Aorta (tissue), 5 donors: ENCODE measurements around the gene LRRN1. TPM values are rescaled to one million over a fixed set of nuclear protein-coding genes. Genes with fewer than 3 reads are reported as not detected.
"Not testable (repeated sequence)": the region's sequence is repeated elsewhere in the genome, so short reads cannot be mapped to it uniquely, and the experiment has no call there.

Experiments
- ATAC-seq: fragments of 200-7000 bp; cut with Tn5 transposase; one replicate; pipeline ENCODE4 v1.9.1; 2022; ENCODE audit warnings: moderate library complexity; ENCODE audit not compliant: low FRiP score
- DNase-seq, 2 donors: peaks; one replicate each; pipeline ENCODE4 v3.0.0-alpha.2; 2020
- H3K27ac ChIP-seq, 2 donors: one replicate each; pipeline ENCODE4 v1.5.1; 2013; ENCODE audit warnings: low read length in 2 of 2, mild to moderate bottlenecking in 2 of 2, moderate library complexity in 2 of 2, control low read depth in 1 of 2, inconsistent platforms in 1 of 2, low read depth in 1 of 2
- H3K27me3 ChIP-seq, 2 donors: one replicate each; pipeline ENCODE4 v1.6.1; 2013; ENCODE audit warnings: control low read depth in 1 of 2, low read length in 1 of 2, mild to moderate bottlenecking in 1 of 2, moderate library complexity in 1 of 2; ENCODE audit not compliant: insufficient read depth in 2 of 2, control insufficient read depth in 1 of 2
- H3K36me3 ChIP-seq, 2 donors: one replicate each; pipeline ENCODE4 v1.6.1; 2013; ENCODE audit warnings: control low read depth in 1 of 2, low read length in 1 of 2, mild to moderate bottlenecking in 1 of 2; ENCODE audit not compliant: insufficient read depth in 2 of 2, control insufficient read depth in 1 of 2
- H3K4me1 ChIP-seq, 2 donors: one replicate each; pipeline ENCODE4 v1.6.1; 2013; ENCODE audit warnings: low read length in 2 of 2, control low read depth in 1 of 2, mild to moderate bottlenecking in 1 of 2, moderate library complexity in 1 of 2; ENCODE audit not compliant: insufficient read depth in 2 of 2, control insufficient read depth in 1 of 2
- H3K4me3 ChIP-seq, 2 donors: one replicate each; pipeline ENCODE4 v1.5.1; 2013; ENCODE audit warnings: low read length in 2 of 2, control low read depth in 1 of 2, mild to moderate bottlenecking in 1 of 2
- H3K9me3 ChIP-seq: one replicate; pipeline ENCODE4 v1.6.1; 2013; ENCODE audit warnings: mild to moderate bottlenecking, low read length; ENCODE audit not compliant: control insufficient read depth
- WGBS, 2 donors: extraction: QIAGEN DNeasy Blood & Tissue Kit; methylation state at CpG; one replicate each; pipeline ENCODE4 v1.1.7; 2013; 5-methylcytosine and 5-hydroxymethylcytosine counted together
- intact Hi-C, 2 donors: fragments of 100-400 bp; cut with DNase I; formaldehyde crosslinking; loops; one replicate each; pipeline versions ENCODE4 v1.14.2 to v1.15.0; 2022
- polyA plus RNA-seq, 2 donors: library from polyadenylated mRNA; stranded (reverse); fragments of 200-250 nt; gene quantifications; one replicate each; pipeline ENCODE4 v1.2.3, GENCODE V29; 2013
- total RNA-seq, 2 donors: library from RNA; stranded (reverse); fragmentation: NEBNext Ultra II Directional; extraction: Animal tissue kit (Norgen Biotek cat#: 25700); gene quantifications; one replicate each; pipeline ENCODE4 v1.2.1, GENCODE V29; 2021
- donor health status: healthy with polysubstance abuse.
- donor health status: Bipolar disorder and iron deficiency.
- donor health status: DM: no; HTN: no; CAD: no.
- donor health status: DM: no; HTN: no; CAD: no.
- donor health status: DM: yes; HTN: yes; CAD: no.

LRRN1 gene
- total and polyA plus RNA-seq, 4 donors = 0.31 to 6.6 (median 2.6) TPM

GRCh38 chr3:3848923-3849275, 49.7 kb downstream of the LRRN1 start:
- H3K27ac ChIP-seq = no peak overlapping the region
- H3K36me3 ChIP-seq = peaks cover 2 to 3% of the 10 kb centered on the region in 2 donors
- no peak overlapping the region for H3K4me3 ChIP-seq
- WGBS, 2 donors = 74 to 81% methylated on average over 8 of the region's 8 CpGs
- no peak for DNase-seq
- no peaks in the 10 kb centered on the region for H3K9me3 ChIP-seq
- H3K27me3 ChIP-seq = no peaks in the 10 kb centered on the region
- intact Hi-C loops = no loop called here
- no peaks in the 10 kb centered on the region for H3K4me1 ChIP-seq
- ATAC-seq = no peak

GRCh38 chr3:3851621-3852323, 52.5 kb downstream of the LRRN1 start:
- no peak for ATAC-seq
- WGBS, 2 donors = 95% methylated on average over 4 of the region's 4 CpGs

GRCh38 chr3:3853544-3853943, 54.3 kb downstream of the LRRN1 start:
- H3K4me3 ChIP-seq = no peak overlapping the region
- no peak for DNase-seq
- H3K27ac ChIP-seq = no peak overlapping the region
- no peaks in the 10 kb centered on the region for H3K27me3 ChIP-seq
- intact Hi-C loops = no loop called here
- ATAC-seq = no peak
- no peaks in the 10 kb centered on the region for H3K9me3 ChIP-seq
- WGBS, 2 donors = 93 to 95% methylated on average over 1 of the region's 1 CpG
- H3K4me1 ChIP-seq = no peaks in the 10 kb centered on the region
- no peaks in the 10 kb centered on the region for H3K36me3 ChIP-seq

More at GRCh38 chr3:3851621-3852323, 52.5 kb downstream of the LRRN1 start:
- Histone ChIP-seq H3K4me1 (no peaks in the 10 kb centered on the region), H3K27me3 (no peaks in the 10 kb centered on the region), H3K9me3 (no peaks in the 10 kb centered on the region), H3K27ac (no peak overlapping the region), H3K36me3 (no peaks in the 10 kb centered on the region), H3K4me3 (no peak overlapping the region)
- DNase-seq = no peak
- intact Hi-C loops = no loop called here

- H3K4me1 ChIP-seq = no peaks in the 10 kb centered on the region
- no peaks in the 10 kb centered on the region for H3K27me3 ChIP-seq
- ATAC-seq = no peak
- H3K9me3 ChIP-seq = no peaks in the 10 kb centered on the region
- no peak overlapping the region for H3K4me3 ChIP-seq
- intact Hi-C loops = no loop called here
- H3K36me3 ChIP-seq = no peaks in the 10 kb centered on the region
- no peak overlapping the region for H3K27ac ChIP-seq
- no peak for DNase-seq
Measured at GRCh38 chr3:3855056-3855455, 55.8 kb downstream of the LRRN1 start.

GRCh38 chr3:3860235-3860634, 61.0 kb downstream of the LRRN1 start:
- peaks cover 4% of the 10 kb centered on the region for H3K9me3 ChIP-seq
- no peaks in the 10 kb centered on the region for H3K36me3 ChIP-seq
- no peak overlapping the region for H3K4me3 ChIP-seq
- intact Hi-C loops = no loop called here
- H3K27ac ChIP-seq = no peak overlapping the region
- no peaks in the 10 kb centered on the region for H3K4me1 ChIP-seq
- ATAC-seq (no peak), DNase-seq (no peak)
- no peaks in the 10 kb centered on the region for H3K27me3 ChIP-seq
- 65 to 76% methylated on average over 2 of the region's 2 CpGs for WGBS, 2 donors

GRCh38 chr3:3862534-3862933, 63.3 kb downstream of the LRRN1 start:
- no peaks in the 10 kb centered on the region for H3K27me3 ChIP-seq
- H3K9me3 ChIP-seq = peaks cover 4% of the 10 kb centered on the region
- no peak overlapping the region for H3K27ac ChIP-seq
- H3K36me3 ChIP-seq = no peaks in the 10 kb centered on the region
- 94% methylated on average over 5 of the region's 5 CpGs for WGBS, 2 donors
- DNase-seq (no peak), ATAC-seq (no peak)
- H3K4me1 ChIP-seq = no peaks in the 10 kb centered on the region
- intact Hi-C loops = no loop called here
- H3K4me3 ChIP-seq = no peak overlapping the region

- 73 to 79% methylated on average over 8 of the region's 8 CpGs for WGBS, 2 donors
- Histone ChIP-seq H3K27ac (no peak overlapping the region), H3K9me3 (no peaks in the 10 kb centered on the region), H3K4me3 (no peak overlapping the region), H3K36me3 (no peaks in the 10 kb centered on the region), H3K27me3 (no peaks in the 10 kb centered on the region), H3K4me1 (no peaks in the 10 kb centered on the region)
- DNase-seq = no peak
- no peak for ATAC-seq
- intact Hi-C loops = no loop called here
Measured at GRCh38 chr3:3875491-3875890, 76.3 kb downstream of the LRRN1 start.

GRCh38 chr3:3881050-3881449, 81.8 kb downstream of the LRRN1 start:
- intact Hi-C loops = no loop called here
- no peak overlapping the region for H3K4me3 ChIP-seq
- no peak for ATAC-seq

GRCh38 chr3:3887311-3887710, 88.1 kb downstream of the LRRN1 start:
- H3K27me3 ChIP-seq, H3K4me3 ChIP-seq, H3K9me3 ChIP-seq, ATAC-seq, intact Hi-C loops, H3K36me3 ChIP-seq, H3K4me1 ChIP-seq, H3K27ac ChIP-seq, DNase-seq: not testable (repeated sequence)

More at GRCh38 chr3:3881050-3881449, 81.8 kb downstream of the LRRN1 start:
- no peaks in the 10 kb centered on the region for H3K27me3 ChIP-seq
- H3K4me1 ChIP-seq = no peaks in the 10 kb centered on the region
- WGBS, 2 donors = 86 to 89% methylated on average over 7 of the region's 7 CpGs
- no peak for DNase-seq
- H3K27ac ChIP-seq = no peak overlapping the region
- no peaks in the 10 kb centered on the region for H3K9me3 ChIP-seq
- H3K36me3 ChIP-seq = no peaks in the 10 kb centered on the region
